Left ventricle myocardium inferior (tissue), 1 donor: ENCODE results near the gene GNG8. TPM values are rescaled to one million over a fixed set of nuclear protein-coding genes. Genes with fewer than 3 reads are reported as not detected.

Experiments used
- DNase-seq: peaks from one replicate; pipeline ENCODE4 v3.0.0-alpha.2; 2020
- H3K27ac ChIP-seq: fragments of 200-600 bp; replicated peaks from 2 replicates; pipeline ENCODE4 v1.8.0; 2021
- H3K27me3 ChIP-seq: fragments of 200-600 bp; 2 replicates; pipeline ENCODE4 v1.8.0; 2021; ENCODE audit warnings: low read depth
- H3K36me3 ChIP-seq: fragments of 200-600 bp; 2 replicates; pipeline ENCODE4 v1.8.0; 2021
- H3K4me1 ChIP-seq: fragments of 200-600 bp; 2 replicates; pipeline ENCODE4 v1.8.0; 2021
- H3K4me3 ChIP-seq: fragments of 200-600 bp; 2 replicates; pipeline ENCODE4 v1.8.0; 2021; ENCODE audit warnings: mild to moderate bottlenecking, moderate library complexity
- H3K9me3 ChIP-seq: fragments of 200-600 bp; replicated peaks from 2 replicates; pipeline ENCODE4 v1.8.0; 2021
- CTCF ChIP-seq: fragments of 200-600 bp; IDR thresholded peaks from 2 replicates; pipeline ENCODE4 v1.8.0; 2021; ENCODE audit warnings: antibody characterized with exemption, mild to moderate bottlenecking, borderline replicate concordance
- intact Hi-C: fragments of 100-400 bp; cut with micrococcal nuclease; formaldehyde crosslinking; loops from one replicate; pipeline ENCODE4 v1.11.0; 2022
- total RNA-seq: library from RNA; stranded (reverse); fragmentation: NEBNext Ultra II Directional; extraction: Animal tissue kit (Norgen Biotek cat#: 25700); gene quantifications from one replicate; pipeline ENCODE4 v1.2.1, GENCODE V29; 2021
- donor health status: DM: no; HTN: yes; CAD: no; lungs with severe emphysema.

The GNG8 gene
- total RNA-seq, 1 donor from 2014 or later = not detected

- Histone ChIP-seq H3K9me3 (no peaks in the 10 kb centered on the region), H3K27ac (no peak overlapping the region), H3K4me3 (no peak overlapping the region), H3K4me1 (no peaks in the 10 kb centered on the region), H3K36me3 (peaks cover 7% of the 10 kb centered on the region), H3K27me3 (no peaks in the 10 kb centered on the region)
- intact Hi-C loops = no loop called here
- TF ChIP-seq CTCF = no peak
- no peak for DNase-seq
Measured at GRCh38 chr19:46668662-46669061, 32.7 kb upstream of the GNG8 start.

- Histone ChIP-seq H3K4me3 (no peak overlapping the region), H3K9me3 (no peaks in the 10 kb centered on the region), H3K36me3 (no peaks in the 10 kb centered on the region), H3K4me1 (peaks cover 17% of the 10 kb centered on the region), H3K27me3 (peaks cover 3% of the 10 kb centered on the region), H3K27ac (no peak overlapping the region)
- TF ChIP-seq CTCF = no peak
- intact Hi-C loops = loop anchor here (2.0 kb wide), 1 partner anchor 50 kb away; no protein-coding TSS in a partner anchor
- no peak for DNase-seq
Measured at GRCh38 chr19:46665072-46665471, 29.1 kb upstream of the GNG8 start.

DNA sequence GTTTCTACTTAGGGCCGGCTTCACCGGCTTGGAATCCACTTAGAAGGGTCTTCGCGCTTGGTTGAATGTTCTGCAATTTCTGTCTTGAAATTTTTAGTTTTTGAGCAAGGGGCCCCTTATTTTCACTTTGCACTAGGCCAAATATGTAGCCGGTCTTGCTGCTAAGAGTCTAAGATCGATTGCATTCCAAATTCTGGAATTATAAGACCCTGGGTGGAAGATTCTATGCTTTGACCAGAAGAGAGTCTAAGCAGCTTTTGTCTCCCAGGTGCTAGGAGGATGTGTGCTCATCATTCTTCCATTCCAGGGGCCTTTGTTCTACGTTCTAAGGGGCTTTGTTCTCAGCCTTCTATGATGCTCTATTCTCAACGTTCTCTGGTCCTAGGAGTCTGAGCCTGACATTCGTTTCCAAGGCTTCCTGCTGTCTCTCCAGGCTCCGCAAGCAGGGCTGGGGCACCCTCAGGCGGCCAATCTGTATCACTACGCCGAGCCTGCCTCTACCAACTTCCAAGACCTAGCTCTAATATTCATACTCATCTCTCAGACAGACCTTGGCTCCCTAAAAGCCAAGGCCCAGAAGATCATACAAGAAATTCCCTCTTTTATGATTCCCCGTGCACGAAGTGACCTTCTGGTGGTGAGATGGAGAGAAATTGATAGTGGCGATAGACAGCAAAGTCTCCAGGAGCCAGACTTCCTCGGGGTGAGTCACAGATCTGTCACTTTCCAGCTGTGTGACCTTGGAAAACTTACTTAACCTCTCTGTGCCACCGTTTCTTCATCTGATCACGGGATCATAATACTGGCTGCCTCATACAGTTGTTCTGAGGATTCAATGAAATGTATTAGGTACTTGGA, 26.0 kb upstream of the GNG8 start:
- Histone ChIP-seq H3K9me3 (no peaks in the 10 kb centered on the region), H3K36me3 (no peaks in the 10 kb centered on the region), H3K4me3 (peak overlapping the region; percentile 81), H3K27ac (peak overlapping the region; percentile 77), H3K4me1 (peaks cover 34% of the 10 kb centered on the region), H3K27me3 (peaks cover 22% of the 10 kb centered on the region)
- peak; percentile 77 for DNase-seq
- TF ChIP-seq CTCF = peak; percentile 97
- intact Hi-C loops = no loop called here

DNA sequence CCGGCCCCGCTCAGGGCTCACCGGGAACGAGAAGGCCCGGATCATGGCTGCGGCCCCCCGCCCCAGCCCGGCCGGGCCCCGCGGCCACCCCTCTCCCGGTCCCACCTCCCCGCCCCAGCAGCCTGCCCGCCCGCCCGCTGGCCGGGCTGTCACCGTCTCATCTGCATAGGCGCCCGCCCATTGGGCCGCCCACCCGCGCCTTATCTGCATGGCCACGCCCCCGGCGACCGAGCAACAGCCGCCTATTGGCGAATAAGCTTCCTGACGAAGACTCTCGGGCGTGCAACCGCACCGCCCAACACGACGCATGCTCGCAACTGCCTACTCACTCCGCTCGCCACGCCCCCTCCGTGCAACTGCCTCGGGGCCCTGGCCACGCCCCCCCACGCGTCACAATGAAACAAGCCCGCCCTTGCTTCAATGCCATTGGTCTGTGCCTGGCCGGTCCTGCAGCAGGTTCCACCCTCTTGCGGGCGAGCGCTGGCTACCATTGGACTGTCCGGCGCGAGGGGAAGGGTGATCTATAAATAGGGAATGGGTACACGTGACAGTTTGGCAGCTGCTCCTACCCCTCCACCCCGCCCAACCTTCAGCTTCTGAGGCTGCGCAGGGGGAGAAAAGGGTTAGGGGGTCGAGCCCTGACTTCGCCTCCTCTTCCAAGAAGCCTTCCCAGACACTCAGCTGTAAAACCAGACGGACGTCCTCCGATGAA, 25.2 kb upstream of the GNG8 start, which contains the start of gene DACT3:
DACT3 (minus strand) TSS at position 163 of the 712 bp plus-strand sequence; CDS start at position 45, 118 bp downstream.
- Histone ChIP-seq H3K4me1 (peaks cover 34% of the 10 kb centered on the region), H3K36me3 (no peaks in the 10 kb centered on the region), H3K4me3 (peak within 1 kb of the TSS; percentile 81), H3K27ac (peak within 1 kb of the TSS; percentile 82), H3K27me3 (peaks cover 22% of the 10 kb centered on the region), H3K9me3 (no peaks in the 10 kb centered on the region)
- peak; percentile 100 for DNase-seq
- peak; percentile 20 for TF ChIP-seq CTCF
- intact Hi-C loops = no loop called here

- Histone ChIP-seq H3K27me3 (peaks cover 22% of the 10 kb centered on the region), H3K9me3 (no peaks in the 10 kb centered on the region), H3K27ac (peak overlapping the region; percentile 82), H3K4me3 (peak overlapping the region; percentile 81), H3K36me3 (no peaks in the 10 kb centered on the region), H3K4me1 (peaks cover 34% of the 10 kb centered on the region)
- TF ChIP-seq CTCF = no peak
- DNase-seq = peak; percentile 46
- intact Hi-C loops = no loop called here
Measured at GRCh38 chr19:46660551-46661019, 24.6 kb upstream of the GNG8 start.
